Activated gamma-delta T cell (primary cell): ENCODE measurements around the gene ARHGAP40.
"Not testable (repeated sequence)": the region's sequence is repeated elsewhere in the genome, so short reads cannot be mapped to it uniquely, and the experiment has no call there.

Source experiments
- DNase-seq: peaks from one replicate; lab custom pipeline; 2025; lab: John Stamatoyannopoulos, UW

ARHGAP40 gene

GRCh38 chr20:38588303-38588702 is 13.3 kb upstream of the ARHGAP40 start:
- no peak for DNase-seq

DNA sequence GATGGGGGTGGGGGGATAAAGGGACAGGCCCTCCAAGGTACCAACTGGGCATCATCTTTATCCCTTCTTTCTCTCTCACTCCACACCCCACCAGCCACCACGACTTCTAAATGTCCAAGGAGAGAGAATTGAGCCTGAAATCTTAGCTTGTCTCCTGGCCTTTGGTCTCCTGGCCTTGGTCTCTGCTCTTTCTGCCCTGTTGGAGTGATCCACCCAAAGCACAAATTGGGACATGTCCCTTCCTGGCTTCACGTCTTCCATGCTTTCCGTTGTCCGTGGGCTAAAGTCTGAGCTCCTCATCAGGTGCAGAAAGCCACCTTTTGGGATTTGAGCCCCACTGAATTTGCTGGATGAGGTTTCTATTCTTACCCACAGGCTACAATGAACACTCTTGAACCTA is 12.3 kb upstream of the ARHGAP40 start:
- no peak for DNase-seq

DNA sequence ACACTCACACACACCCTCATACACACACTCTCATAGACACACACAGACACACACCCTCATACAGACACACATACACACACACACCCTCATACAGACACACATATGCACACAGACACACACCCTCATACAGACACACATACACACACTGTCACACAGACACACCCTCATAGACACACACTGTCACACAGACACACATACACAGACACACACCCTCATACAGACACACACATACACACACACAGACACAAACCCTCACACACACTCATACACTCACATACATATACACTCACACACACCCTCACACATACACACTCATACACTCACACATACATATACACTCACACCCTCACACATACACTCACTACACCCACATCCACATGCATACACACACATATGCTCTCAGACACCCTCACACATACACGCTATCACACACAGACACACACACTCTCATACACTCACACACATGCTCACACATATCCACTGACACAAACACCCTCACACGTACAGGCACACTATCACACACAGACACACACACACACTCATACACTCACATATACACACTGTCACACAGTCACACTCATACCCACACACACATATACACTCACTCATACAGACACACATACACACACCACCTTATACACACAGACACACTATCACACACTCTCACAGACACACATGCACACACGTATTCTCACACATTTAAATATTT is 11.5 kb upstream of the ARHGAP40 start:
- no peak for DNase-seq

DNA sequence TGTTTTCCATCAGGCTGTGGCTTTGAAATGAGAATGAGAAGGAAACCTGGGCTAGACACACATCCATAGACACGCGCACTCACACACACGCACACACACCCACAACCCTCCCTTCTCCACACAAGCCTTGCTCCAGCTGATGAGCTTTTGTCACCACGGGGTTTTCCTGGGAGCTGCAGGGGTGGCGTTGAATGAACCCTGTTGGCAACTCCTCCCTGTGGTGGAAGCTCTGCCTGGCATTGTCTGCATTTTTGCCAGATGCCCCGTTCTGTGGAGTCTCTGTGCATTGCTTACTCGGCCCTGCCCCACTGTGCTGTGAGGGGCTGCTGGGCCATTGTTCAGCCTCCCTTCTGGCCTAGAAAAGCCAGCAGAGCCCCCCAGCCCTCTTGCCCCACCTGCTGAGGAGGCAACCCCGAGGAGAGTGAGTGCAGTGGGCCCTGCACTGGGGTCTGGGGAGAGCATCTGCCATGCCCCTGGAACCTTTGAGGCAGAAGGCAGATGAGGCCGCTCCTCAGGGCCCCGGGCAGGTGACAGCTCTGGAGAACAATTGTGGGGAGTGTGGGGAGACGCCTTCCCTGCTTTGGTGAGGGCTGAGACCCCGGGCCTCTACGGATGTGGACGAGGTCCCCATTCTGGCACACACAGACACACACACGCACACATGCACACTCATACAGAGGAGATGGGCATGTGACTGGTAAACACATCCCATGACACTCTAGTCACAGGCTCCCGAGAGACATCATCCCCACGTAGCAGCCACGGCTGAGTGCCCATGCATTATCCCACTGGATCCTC is 10.7 kb upstream of the ARHGAP40 start:
- no peak for DNase-seq

GRCh38 chr20:38591474-38592410 is 9.9 kb upstream of the ARHGAP40 start:
- no peak for DNase-seq

DNA sequence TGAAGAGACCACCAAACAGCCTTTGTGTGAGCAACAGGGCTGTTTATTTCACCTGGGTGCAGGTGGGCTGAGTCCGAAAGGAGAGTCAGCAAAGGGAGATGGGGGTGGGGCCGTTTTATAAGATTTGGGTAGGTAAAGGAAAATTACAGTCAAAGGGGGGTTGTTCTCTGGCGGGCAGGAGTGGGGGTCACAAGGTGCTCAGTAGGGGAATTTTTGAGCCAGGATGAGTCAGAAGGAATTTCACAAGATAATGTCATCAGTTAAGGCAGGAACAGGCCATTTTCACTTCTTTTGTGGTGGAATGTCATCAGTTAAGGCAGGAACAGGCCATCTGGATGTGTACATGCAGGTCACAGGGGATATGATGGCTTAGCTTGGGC is 9.2 kb upstream of the ARHGAP40 start:
- not testable (repeated sequence) for DNase-seq

DNA sequence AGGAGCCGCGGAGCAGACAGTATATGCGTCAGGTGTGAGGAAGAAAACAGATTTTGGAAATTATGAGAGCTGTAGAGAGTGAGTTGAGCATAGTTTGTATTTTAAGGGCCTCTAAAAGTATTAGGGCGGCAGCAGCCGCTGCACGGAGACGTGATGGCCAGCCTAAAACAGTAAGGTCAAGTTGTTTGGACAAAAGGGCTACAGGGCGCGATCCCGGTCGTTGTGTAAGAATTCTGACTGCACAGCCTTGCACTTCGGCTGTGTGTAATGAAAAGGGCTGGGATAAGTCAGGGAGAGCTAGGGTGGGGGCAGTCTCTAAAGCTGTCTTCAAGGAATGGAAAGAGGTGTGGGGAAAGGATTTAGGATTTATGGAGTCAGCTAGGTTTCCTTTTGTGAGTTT is 7.3 kb upstream of the ARHGAP40 start:
- DNase-seq: not testable (repeated sequence)

DNA sequence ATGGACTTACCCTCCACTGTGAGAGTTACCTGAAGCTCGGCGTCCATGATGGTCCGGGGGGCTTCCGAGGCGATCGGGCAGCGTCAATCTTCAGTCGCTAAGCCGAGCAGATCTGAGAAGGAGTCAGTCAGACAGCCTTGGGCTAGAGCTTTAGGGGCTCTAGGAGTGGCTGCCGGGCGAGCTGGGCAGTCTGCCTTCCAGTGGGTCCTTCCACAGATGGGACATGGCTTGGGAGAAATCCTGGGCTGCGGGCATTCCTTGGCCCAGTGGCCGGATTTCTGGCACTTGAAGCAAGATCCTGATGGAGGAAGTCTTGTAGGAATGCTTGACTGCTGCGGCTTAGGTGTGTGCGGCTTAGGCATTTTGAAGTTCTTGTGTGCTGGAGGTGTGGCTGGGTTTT is 5.7 kb upstream of the ARHGAP40 start:
- not testable (repeated sequence) for DNase-seq

DNA sequence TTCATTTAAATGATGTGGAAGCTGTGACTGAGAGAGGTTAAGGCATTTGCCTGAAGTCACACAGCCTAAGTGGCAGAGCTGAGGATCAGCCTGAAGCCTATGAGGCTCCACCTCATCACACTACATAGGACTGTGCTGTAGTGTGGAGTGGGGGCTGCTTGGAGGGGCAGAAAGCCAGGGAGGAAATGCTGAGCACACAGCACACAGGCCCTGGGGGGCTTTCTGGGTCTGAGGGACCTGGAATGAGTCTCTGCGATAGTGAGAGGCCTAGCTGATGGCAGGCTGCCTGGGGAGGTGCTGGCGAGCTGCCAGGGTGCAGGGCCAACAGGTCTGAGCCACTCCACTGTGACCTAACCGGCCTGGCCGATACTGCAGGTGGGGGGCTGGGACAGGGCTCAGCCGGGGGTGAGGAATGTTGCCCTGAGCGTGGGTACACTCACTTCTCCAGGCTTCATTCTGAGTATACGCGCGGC is 2.2 kb upstream of the ARHGAP40 start:
- no peak for DNase-seq

GRCh38 chr20:38600057-38600456 is 1.6 kb upstream of the ARHGAP40 start:
- DNase-seq: no peak

- DNase-seq: no peak
Observed at GRCh38 chr20:38602185-38602581, 574 bp downstream of the ARHGAP40 start.

DNA sequence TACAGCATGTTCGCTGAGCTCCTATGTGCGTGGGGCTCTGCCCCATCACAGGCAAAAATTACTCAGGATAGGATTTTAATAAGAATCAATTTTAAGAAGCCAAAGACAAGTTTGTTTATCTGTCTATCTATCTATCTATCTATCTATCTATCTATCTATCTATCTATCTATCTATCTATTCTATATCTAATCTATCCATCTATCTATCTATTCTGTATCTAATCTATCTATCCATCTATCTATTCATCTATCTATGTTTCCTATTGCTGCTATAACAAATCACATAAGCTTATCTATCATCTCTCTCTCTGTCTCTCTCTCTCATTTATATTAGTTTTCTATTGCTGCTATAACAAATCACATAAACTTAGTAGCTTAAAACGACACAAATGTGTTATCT is 1.7 kb downstream of the ARHGAP40 start:
- DNase-seq: no peak

- DNase-seq: no peak
Observed at GRCh38 chr20:38604873-38605303, 3.3 kb downstream of the ARHGAP40 start.

DNA sequence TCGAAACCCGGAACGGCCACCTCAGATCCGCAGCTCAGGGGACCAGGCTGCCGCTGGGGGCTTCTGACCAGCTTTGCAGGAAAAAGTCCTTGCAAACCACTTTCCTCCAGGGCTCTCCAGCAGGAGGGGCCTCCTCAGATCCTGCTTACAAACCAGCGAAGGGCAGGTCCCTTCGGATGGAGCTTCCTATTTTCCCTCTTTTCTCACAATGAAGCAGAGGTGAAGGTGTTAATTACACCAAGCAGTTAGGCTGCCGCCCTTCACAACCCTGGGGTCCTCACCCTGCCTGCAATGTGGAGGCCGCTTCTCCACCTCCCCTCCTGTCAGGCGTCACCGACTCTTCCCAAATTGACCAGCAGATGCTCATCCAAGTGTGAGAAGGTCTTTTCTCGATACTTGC is 5.7 kb downstream of the ARHGAP40 start:
- no peak for DNase-seq

DNA sequence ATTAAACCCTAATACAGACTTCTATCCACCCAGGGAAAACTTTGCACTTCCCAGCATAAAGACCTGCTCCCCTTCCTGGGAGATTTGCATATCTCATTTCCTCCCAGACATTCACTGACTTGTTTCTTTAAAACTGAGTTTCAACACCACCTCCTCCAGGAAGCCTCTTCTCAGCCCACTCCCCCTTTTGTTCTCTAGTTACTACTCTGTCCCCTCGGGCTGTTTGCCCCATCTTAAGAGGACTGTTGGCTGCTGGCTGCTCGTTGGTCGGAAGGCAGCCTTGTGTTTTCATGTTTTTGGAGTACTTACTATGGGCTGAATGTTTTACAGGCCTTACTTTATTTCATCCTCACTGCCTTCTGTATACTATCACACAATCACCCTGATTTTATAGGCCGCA is 6.6 kb downstream of the ARHGAP40 start:
- DNase-seq: no peak

DNA sequence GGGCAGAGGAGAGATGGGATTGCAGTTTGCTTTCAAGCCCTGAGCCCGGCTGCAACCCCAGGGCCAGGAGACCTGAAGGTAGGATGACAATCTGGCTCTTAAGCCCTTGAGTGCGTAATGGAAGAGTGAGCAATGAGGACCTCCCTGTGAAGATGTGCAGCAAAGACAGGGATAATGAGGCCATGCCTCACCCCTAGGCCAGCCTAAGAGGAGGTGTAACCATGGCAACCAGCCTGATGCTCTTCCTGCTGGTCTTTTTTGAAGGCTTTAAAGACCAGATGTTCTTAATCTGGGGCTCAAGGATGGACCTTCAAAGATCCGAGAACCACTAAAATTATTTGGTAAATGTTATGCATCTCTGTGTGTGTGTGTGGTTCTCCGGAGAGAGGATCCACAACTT is 8.2 kb downstream of the ARHGAP40 start:
- DNase-seq: no peak

DNA sequence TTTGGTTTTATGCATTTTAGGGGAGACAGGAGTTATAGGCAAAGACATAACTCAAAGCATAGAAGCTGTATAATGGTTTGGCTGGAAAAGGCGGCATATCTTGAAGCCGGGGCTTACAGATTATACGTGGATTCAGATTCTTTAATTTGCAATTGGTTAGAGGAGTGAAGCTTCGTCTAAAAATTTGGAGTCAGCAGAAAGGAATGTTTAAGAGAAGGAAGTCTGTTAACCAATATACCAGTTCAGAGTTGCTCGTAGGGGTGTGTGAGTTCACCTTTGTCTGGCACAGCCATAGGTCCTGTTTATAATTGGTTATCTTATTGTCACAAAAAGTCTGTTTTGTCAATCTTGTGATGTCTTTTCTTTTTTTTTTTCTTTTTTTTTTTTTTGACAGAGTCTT is 8.9 kb downstream of the ARHGAP40 start:
- no peak for DNase-seq

DNA sequence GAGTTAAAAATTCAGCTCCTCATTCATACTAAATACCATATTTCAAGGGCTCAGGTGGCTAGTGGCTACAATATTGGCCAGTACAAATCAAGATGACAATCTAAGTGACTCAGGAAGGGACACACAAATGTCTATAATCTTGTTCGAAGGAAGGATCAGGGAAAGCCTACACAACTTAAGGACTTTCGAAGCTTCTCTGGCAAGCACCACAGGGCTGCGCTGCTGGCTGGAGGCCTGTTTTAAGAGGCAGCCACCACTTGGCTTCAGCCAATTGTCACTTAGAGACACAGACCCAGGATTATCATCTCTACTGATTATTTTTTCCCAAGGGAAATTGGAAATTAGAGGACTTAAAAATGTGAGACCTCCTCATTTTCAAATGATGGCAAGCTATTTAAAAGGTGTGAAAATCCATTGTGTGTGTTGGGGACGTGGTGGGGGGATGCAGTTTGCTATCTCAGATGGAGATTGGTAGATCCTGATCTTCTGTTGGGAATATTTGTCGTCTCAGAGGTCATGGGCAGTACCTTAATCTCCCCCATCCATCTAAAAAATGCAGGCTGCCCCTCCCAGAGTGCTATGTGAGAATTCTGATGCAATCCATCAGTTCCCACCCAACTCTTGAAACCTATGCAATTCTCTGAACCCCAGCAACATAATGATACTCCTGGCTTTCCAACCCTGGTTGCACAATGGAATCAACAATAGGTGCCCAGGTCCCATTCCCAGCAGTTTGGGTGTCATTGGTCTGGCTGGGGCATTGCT is 11.3 kb downstream of the ARHGAP40 start:
- DNase-seq: no peak

GRCh38 chr20:38615283-38615682 is 13.7 kb downstream of the ARHGAP40 start:
- DNase-seq: no peak

DNA sequence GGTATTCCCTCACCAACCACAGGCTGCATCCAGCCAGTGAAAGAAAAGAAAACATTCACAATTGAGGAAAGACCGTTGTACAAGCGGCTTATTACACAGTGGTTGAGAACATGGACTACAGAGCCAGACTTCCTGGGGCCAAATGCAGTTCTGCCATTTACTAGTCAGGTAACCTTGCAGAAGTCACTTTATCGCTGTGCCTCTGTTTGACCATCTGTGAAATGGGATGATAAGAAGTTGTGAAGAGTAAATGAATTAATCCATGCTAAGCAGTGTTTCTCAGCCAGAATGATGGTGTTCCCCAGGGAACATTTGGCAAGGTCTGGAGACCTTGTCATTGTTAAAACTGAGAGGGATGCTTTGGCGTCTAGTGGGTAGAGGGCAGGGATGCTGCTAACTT is 14.8 kb downstream of the ARHGAP40 start:
- no peak for DNase-seq

DNA sequence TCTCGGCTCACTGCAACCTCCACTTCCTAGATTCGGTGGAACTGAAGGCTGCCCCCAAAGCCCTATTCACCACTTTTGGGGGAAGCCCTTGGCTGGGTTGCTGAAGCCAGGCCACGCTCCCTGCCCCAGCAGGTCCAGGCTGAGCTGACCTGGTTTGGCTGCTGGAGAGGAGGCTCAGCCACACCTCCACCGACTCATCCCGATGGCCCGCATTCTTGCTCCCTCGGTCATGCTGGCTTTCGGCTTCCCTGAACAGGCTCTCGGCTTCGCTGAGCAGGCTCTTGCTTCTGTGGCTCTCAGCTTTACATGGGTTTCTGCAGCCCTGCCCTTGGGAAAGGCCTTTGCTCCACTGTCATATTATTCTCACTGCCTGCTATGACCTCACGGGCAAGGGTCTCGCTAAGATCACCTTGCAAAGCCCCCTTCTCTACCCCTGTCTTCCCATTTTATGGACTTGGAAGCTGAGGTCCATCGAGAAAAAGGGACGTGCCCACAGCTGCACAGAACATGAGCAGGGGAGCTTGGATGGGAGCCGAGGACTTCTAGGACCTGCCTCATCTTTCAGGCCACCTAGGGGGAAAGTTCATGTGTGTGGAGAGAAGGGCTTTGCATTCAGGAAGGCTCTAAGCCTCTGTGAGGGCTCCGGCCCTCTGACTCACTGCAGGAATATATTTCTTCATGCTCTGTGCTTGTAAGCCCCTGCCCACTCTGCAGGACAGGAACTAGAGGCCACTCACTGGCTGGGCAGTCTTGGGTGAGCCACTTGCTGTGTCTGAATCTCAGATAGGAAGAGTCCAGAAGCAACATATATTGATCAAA is 15.6 kb downstream of the ARHGAP40 start:
- DNase-seq: no peak
